DOHH2 (cell line): Measurements from ENCODE around the gene SLC6A6.

Source experiments
- EZH2phosphoT487 ChIP-seq: fragments of 200-600 bp; sonication (generic); IDR thresholded peaks from 2 replicates; pipeline ENCODE4 v1.6.1; 2017; ENCODE audit warnings: borderline replicate concordance, mild to moderate bottlenecking, antibody characterized with exemption, low read length, moderate library complexity, mixed read lengths
- TF ChIP-seq, protein P1 (sequence below): fragments of 200-600 bp; sonication (generic); IDR thresholded peaks from one replicate; pipeline ENCODE4 v1.5.1; 2014; ENCODE audit warnings: antibody characterized with exemption, mild to moderate bottlenecking, low read depth, low read length; ENCODE audit not compliant: poor library complexity, severe bottlenecking

DNA sequence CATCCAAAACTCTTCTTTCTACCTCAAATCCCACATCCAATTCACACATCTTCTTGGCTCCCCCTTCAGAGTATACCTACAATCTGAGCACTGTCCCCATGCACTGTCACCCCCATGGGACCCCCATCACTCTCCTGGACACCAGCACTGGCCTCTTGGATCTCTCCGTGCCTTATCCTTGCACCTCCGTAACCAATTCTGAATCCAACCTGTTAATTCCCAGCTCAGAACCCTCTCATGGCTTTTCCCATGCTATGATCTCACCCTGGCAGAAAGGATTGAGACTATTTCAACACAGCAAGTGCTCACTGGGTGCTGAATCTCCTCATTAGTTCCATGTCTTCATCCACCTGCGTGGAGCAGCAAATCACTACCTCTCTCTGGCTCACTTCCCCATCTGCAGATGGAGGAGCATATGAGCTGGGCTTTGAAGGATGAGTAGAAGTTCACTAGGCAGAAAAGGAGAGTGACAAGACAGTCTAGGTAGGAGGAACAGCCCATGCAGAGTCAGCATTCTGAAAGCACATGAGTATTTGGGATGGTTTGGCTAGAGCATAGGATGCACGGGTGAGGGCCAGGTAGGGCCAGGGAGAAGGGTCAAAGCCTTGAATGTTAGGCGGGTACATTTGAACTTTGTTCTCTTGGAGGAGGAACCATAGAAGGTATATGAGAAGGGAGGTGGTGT, 48.7 kb downstream of the SLC6A6 start:
- TF ChIP-seq, protein P1, sequence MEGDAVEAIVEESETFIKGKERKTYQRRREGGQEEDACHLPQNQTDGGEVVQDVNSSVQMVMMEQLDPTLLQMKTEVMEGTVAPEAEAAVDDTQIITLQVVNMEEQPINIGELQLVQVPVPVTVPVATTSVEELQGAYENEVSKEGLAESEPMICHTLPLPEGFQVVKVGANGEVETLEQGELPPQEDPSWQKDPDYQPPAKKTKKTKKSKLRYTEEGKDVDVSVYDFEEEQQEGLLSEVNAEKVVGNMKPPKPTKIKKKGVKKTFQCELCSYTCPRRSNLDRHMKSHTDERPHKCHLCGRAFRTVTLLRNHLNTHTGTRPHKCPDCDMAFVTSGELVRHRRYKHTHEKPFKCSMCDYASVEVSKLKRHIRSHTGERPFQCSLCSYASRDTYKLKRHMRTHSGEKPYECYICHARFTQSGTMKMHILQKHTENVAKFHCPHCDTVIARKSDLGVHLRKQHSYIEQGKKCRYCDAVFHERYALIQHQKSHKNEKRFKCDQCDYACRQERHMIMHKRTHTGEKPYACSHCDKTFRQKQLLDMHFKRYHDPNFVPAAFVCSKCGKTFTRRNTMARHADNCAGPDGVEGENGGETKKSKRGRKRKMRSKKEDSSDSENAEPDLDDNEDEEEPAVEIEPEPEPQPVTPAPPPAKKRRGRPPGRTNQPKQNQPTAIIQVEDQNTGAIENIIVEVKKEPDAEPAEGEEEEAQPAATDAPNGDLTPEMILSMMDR, result no peak
- TF ChIP-seq EZH2phosphoT487, result no peak
